Esophagus squamous epithelium (tissue), 5 donors: ENCODE data around the gene PXK. TPM values are rescaled to one million over a fixed set of nuclear protein-coding genes. Genes with fewer than 3 reads are reported as not detected.

ENCODE experiments used
- DNase-seq: peaks from one replicate; lab custom pipeline; 2025; lab: John Stamatoyannopoulos, UW
- H3K27ac ChIP-seq, 4 donors: fragments of 200-600 bp; sonication (generic); one replicate each; pipeline ENCODE4 v1.5.1; 2016 to 2019; ENCODE audit warnings: mild to moderate bottlenecking in 1 of 4
- H3K27me3 ChIP-seq, 4 donors: fragments of 200-600 bp; sonication (generic); 1 replicate in 3 of 4; 2 replicates in 1 of 4; pipeline versions ENCODE4 v1.5.1 to v1.6.0; 2017 to 2021; ENCODE audit warnings: antibody characterized with exemption in 1 of 4
- H3K36me3 ChIP-seq, 3 donors: fragments of 200-600 bp; sonication (generic); one replicate each; pipeline ENCODE4 v1.5.1; 2016 to 2019
- H3K4me1 ChIP-seq, 3 donors: fragments of 200-600 bp; sonication (generic); one replicate each; pipeline ENCODE4 v1.5.1; 2017 to 2019
- H3K4me3 ChIP-seq, 4 donors: fragments of 200-600 bp; sonication (generic); 1 replicate in 3 of 4; 2 replicates in 1 of 4; pipeline ENCODE4 v1.5.1; 2016 to 2019; ENCODE audit warnings: mild to moderate bottlenecking in 2 of 4, moderate library complexity in 1 of 4
- H3K9me3 ChIP-seq, 3 donors: fragments of 200-600 bp; sonication (generic); one replicate each; pipeline ENCODE4 v1.5.1; 2016 to 2019
- CTCF ChIP-seq, 6 experiments: fragments of 450-650 bp in 4 of 6; fragments of 200-600 bp in 2 of 6; sonication (generic) in 2 of 6; IDR thresholded peaks; one replicate each; pipeline ENCODE4 v1.5.1; 2016 to 2019; ENCODE audit warnings: antibody characterized with exemption in 6 of 6, mild to moderate bottlenecking in 4 of 6, moderate library complexity in 4 of 6
- POLR2A ChIP-seq, 4 donors: fragments of 450-650 bp; IDR thresholded peaks; one replicate each; pipeline ENCODE4 v1.6.1; 2017; ENCODE audit warnings: antibody characterized with exemption in 4 of 4, mild to moderate bottlenecking in 4 of 4, moderate library complexity in 3 of 4
- WGBS, 2 donors: methylation state at CpG; one replicate each; pipeline ENCODE4 v1.1.5; 2018; 5-methylcytosine and 5-hydroxymethylcytosine counted together
- intact Hi-C: fragments of 100-400 bp; cut with DNase I; formaldehyde crosslinking; loops from one replicate; pipeline ENCODE4 v1.15.0; 2022
- total RNA-seq, 4 donors: library from RNA; depleted of rRNA; stranded (reverse); fragments of >200 nt; gene quantifications; one replicate each; pipeline ENCODE4 v1.1.0, GENCODE V29; 2016
- donor health status: DM: yes; HTN: yes; CAD: no.

PXK gene
- total RNA-seq, 4 donors from 2014 or later = 6.5 to 25.9 (median 12.2) TPM

GRCh38 chr3:58353722-58354553 is 21.2 kb downstream of the PXK start:
- WGBS, 2 donors = 74 to 76% methylated on average over 7 of the region's 8 CpGs
- Histone ChIP-seq H3K36me3 (no peaks in the 10 kb centered on the region), H3K9me3 (no peaks in the 10 kb centered on the region), H3K4me1 (peaks cover 13 to 66% (median 24%) of the 10 kb centered on the region in 3 donors), H3K27me3 (no peaks in the 10 kb centered on the region), H3K27ac (peak overlapping the region in 1 of 4 donors; percentile 17), H3K4me3 (no peak overlapping the region)
- intact Hi-C loops = no loop called here
- no peak for DNase-seq
- TF ChIP-seq POLR2A (IDR thresholded peaks at IDR 0.05) (no peak), CTCF (IDR thresholded peaks at IDR 0.05) (no peak)

GRCh38 chr3:58355179-58355578 is 22.5 kb downstream of the PXK start:
- TF ChIP-seq CTCF (IDR thresholded peaks at IDR 0.05) (no peak), POLR2A (IDR thresholded peaks at IDR 0.05) (no peak)
- WGBS, 2 donors = 84 to 88% methylated on average over 8 of the region's 8 CpGs
- Histone ChIP-seq H3K27me3 (no peaks in the 10 kb centered on the region), H3K4me1 (peaks cover 12 to 56% (median 18%) of the 10 kb centered on the region in 3 donors), H3K9me3 (no peaks in the 10 kb centered on the region), H3K36me3 (no peaks in the 10 kb centered on the region), H3K4me3 (no peak overlapping the region), H3K27ac (no peak overlapping the region)
- DNase-seq = no peak
- intact Hi-C loops = no loop called here

DNA sequence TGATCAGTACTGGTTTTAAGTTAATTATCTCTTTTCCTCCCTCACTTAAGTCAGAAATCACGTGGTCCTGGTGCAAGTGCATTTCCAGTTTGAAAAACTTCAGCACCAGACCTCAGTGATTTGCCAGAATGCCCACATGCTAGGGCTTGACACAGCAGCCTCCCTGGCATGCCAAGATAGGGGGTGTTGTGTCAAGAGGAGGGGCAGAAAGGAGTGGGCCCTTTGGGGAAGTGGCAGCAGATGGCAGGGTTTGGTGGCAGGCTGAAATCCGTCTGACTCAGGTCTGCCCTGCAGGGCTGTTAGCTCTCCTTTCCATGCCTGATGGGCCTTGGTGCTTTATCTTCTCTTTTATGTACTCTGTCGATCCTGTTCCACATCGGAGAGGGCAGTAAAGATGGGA is 23.4 kb downstream of the PXK start:
- H3K4me1 ChIP-seq = peaks cover 5 to 48% (median 11%) of the 10 kb centered on the region in 3 donors
- TF ChIP-seq POLR2A (IDR thresholded peaks at IDR 0.05) (no peak), CTCF (IDR thresholded peaks at IDR 0.05) (no peak)
- no peaks in the 10 kb centered on the region for H3K9me3 ChIP-seq
- no peak overlapping the region for H3K4me3 ChIP-seq
- WGBS, 2 donors = 14 to 30% methylated on average over 3 to 4 of the region's 4 CpGs
- intact Hi-C loops = no loop called here
- DNase-seq = no peak
- no peak overlapping the region for H3K27ac ChIP-seq
- no peaks in the 10 kb centered on the region for H3K36me3 ChIP-seq
- H3K27me3 ChIP-seq = no peaks in the 10 kb centered on the region

- 77 to 95% methylated on average over 3 of the region's 3 CpGs for WGBS, 2 donors
- no peak overlapping the region for H3K27ac ChIP-seq
Measured at GRCh38 chr3:58357402-58357801, 24.7 kb downstream of the PXK start.

More at GRCh38 chr3:58357402-58357801, 24.7 kb downstream of the PXK start:
- intact Hi-C loops = no loop called here
- H3K4me3 ChIP-seq = no peak overlapping the region
- H3K4me1 ChIP-seq = peaks cover 5 to 42% (median 11%) of the 10 kb centered on the region in 3 donors
- no peaks in the 10 kb centered on the region for H3K36me3 ChIP-seq
- no peaks in the 10 kb centered on the region for H3K27me3 ChIP-seq
- TF ChIP-seq POLR2A (IDR thresholded peaks at IDR 0.05) (no peak), CTCF (IDR thresholded peaks at IDR 0.05) (no peak)
- no peak for DNase-seq
- no peaks in the 10 kb centered on the region for H3K9me3 ChIP-seq
